ENCODE results near the gene TNPO1. TPM values are rescaled to one million over a fixed set of nuclear protein-coding genes. Genes with fewer than 3 reads are reported as not detected.
A peak's percentile ranks its signal among the peaks of the same experiment; 100 is the strongest.

Gene TNPO1
- total and polyA plus RNA-seq, 2 of the 13 experiments (the other 11 are each of a cell fraction or from before 2014, with no cell fraction given), result 26.7 to 123 TPM

GRCh38 chr5:72955143-72955767 is 138.8 kb downstream of the TNPO1 start (continued):
- TF ChIP-seq WIZ (CRISPR knock-in tag; IDR thresholded peaks at IDR 0.05), result no peak
- no peak for TF ChIP-seq TAF1 (CRISPR knock-in tag; IDR thresholded peaks at IDR 0.05)
- TF ChIP-seq SIN3B (IDR thresholded peaks at IDR 0.05; ENCODE audit: low read length), result no peak
- no peak for TF ChIP-seq ZBTB10 (CRISPR knock-in tag; IDR thresholded peaks at IDR 0.05; ENCODE audit: borderline replicate concordance)
- TF ChIP-seq TEF (CRISPR knock-in tag; IDR thresholded peaks at IDR 0.05), result no peak
- no peak for TF ChIP-seq MIER2 (CRISPR knock-in tag; IDR thresholded peaks at IDR 0.05)
- peak; percentile 35 for TF ChIP-seq NKX3-1 (CRISPR knock-in tag; IDR thresholded peaks at IDR 0.05)
- TF ChIP-seq GPBP1L1 (CRISPR knock-in tag; IDR thresholded peaks at IDR 0.05), result no peak
- TF ChIP-seq RBM22 (optimal IDR thresholded peaks at IDR 0.05; ENCODE audit: low read length), result no peak
- TF ChIP-seq ESRRA (CRISPR knock-in tag; IDR thresholded peaks at IDR 0.05; ENCODE audit: low read depth), result peak; percentile 87; the same call in 1 of the 2 replicates
- no peak for TF ChIP-seq CENPBD1 (CRISPR knock-in tag; IDR thresholded peaks at IDR 0.05; ENCODE audit: borderline replicate concordance, low read depth)
- TF ChIP-seq USF2 (IDR thresholded peaks at IDR 0.05; ENCODE audit: low read depth, low read length), result no peak
- TF ChIP-seq USF2 (CRISPR knock-in tag; IDR thresholded peaks at IDR 0.05; ENCODE audit: borderline replicate concordance), result no peak
- TF ChIP-seq SRY (CRISPR knock-in tag; IDR thresholded peaks at IDR 0.05), result no peak
- TF ChIP-seq THAP11 (CRISPR knock-in tag; IDR thresholded peaks at IDR 0.05), result no peak; the same call in 1 of the 2 replicates
- no peak for TF ChIP-seq SOX13 (IDR thresholded peaks at IDR 0.05)
- TF ChIP-seq SOX13 (CRISPR knock-in tag; conservative IDR thresholded peaks at IDR 0.05 in 1 of 2, IDR thresholded peaks at IDR 0.05 in 1 of 2), result peak in 1 of 2 experiments; percentile 58; a peak in 2 of 4 replicates
- TF ChIP-seq PHF20 (CRISPR knock-in tag; IDR thresholded peaks at IDR 0.05), result no peak
- no peak for TF ChIP-seq ZSCAN21 (CRISPR knock-in tag; IDR thresholded peaks at IDR 0.05; ENCODE audit: borderline replicate concordance)
- no peak for TF ChIP-seq HCFC1 (IDR thresholded peaks at IDR 0.05; ENCODE audit: low read depth, low read length)
- no peak for TF ChIP-seq ZGPAT (CRISPR knock-in tag; IDR thresholded peaks at IDR 0.05)
